AG08395 (cell line): Measurements from ENCODE around the gene HNRNPH1.
"Not testable (repeated sequence)": the region's sequence is repeated elsewhere in the genome, so short reads cannot be mapped to it uniquely, and the experiment has no call there.

ENCODE experiments used
- DNase-seq: peaks from one replicate; pipeline ENCODE4 v3.0.0; 2012; ENCODE audit warnings: mixed read lengths, low spot score

Gene HNRNPH1

GRCh38 chr5:179623003-179623905 lies at the start of gene HNRNPH1:
HNRNPH1 (minus strand) TSS chr5:179623671; CDS start chr5:179623133, 538 bp downstream.
- DNase-seq: peak; percentile 100

DNA sequence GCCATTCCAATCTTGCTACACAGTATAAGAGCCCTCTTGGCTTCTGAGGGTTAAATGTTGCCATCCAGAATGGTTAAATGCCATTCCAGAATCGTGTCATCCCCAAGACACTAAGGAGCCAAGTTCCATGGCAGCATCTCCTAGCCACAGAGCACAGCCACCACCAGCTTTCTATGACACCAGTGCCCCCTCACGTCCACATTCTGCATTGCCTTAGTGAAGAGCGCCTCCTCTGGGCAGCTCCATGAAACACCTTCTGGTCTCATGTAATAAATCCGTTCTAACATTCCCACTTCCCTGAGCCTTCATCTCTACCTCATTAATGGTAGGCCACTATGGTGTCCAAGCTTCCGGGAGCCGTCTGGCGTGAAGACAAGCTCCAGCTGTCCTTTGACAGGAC lies 44.9 kb upstream of the HNRNPH1 start:
- DNase-seq: peak; percentile 69

DNA sequence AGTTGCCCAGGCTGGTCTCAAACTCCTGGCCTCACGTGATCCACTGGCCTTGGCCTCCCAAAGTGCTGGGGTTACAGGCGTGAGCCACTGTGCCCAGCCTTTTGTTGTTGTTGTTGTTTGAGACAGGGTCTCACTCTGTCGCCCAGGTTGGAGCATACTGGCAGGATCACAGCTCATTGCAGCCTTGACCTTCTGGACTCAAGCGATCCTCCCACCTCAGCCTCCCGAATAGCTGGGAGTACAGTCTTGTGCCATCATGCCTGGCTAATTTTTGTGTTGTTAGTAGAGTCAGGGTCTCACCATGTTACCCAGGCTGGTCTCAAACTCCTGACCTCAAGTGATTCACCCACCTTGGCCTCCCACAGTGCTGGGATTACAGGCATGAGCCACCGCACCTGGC lies 38.2 kb upstream of the HNRNPH1 start:
- not testable (repeated sequence) for DNase-seq

- peak; percentile 37 for DNase-seq
Observed at GRCh38 chr5:179658179-179658856, 34.8 kb upstream of the HNRNPH1 start.

DNA sequence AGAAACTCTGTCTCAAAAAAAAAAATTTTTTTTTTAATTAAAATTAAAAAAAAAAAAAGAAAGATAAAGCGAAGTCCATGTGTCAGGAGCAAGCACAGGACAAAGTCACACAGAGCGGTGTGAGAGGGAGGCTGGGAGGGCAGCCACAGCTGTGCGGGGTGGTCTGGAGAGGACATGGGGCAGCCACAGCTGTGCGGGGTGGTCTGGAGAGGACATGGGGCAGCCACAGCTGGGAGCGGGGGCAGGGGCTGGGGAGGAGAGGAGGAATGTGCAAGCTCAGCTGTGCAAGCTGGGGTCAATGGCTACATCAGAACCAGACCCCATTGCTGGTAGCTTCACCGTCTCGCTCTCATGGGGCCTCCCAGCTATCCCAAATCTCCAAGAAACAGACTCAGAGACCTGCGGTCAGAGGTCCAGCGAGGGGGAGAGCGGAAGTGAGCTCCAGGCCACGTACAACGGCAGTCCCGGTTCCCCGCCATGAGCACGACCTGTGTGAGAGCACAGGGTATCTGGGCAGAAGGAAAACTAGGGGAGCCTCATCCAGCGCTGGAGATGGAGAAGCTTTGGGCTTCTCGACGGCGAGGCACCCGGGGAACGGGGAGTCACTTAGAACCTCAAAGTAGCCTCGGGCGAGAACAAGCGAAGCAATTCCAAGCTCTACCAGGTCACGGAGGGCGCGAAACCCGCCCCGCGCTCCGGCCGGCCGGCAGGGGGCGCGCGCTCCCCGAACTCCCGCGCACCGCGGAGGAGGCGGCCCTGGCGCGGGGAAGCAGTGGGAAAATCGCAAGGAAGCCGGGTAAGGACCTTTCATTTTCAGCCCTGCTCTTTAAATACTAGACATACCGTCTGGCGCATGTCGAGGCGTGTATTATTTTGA lies 34.1 kb upstream of the HNRNPH1 start:
- not testable (repeated sequence) for DNase-seq

GRCh38 chr5:179653135-179653534 lies 29.7 kb upstream of the HNRNPH1 start:
- not testable (repeated sequence) for DNase-seq

DNA sequence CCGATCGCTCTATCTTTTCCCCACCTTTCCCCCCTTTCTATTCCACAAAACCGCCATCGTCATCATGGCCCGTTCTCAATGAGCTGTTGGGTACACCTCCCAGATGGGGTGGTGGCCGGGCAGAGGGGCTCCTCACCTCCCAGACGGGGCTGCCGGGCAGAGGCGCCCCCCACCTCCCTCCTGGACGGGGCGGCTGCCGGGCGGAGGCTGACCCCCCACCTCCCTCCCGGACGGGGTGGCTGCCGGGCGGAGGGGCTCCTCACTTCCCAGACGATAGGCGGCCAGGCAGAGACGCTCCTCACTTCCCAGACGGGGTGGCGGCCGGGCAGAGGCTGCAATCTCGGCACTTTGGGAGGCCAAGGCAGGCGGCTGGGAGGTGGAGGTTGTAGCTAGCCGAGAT lies 26.8 kb upstream of the HNRNPH1 start:
- not testable (repeated sequence) for DNase-seq

DNA sequence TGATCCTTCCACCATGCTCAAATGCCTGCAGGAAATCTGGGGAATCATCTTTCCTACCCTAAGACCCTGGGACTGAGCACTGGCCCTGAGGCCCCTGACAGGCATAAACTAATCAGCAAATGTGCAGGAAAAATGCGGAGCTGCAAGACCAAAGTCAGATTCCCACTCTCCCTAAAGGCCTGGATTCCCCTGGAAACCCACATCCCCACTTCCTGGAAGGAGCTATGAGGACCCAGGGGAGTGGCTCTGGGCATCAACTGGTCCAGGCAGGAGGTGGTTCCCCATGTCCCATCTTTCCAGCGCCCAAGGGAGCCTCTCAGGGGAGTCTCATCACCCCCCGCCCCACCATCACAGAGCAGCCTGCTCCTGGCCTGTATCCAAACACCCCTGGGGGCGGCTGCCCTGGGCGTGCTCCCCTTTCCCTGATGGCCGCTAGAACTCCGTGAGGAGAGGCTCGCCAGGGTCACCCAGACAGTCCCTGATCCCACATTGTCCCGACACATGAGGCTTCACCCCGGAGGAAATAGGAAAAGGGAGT lies 25.8 kb upstream of the HNRNPH1 start:
- not testable (repeated sequence) for DNase-seq

DNA sequence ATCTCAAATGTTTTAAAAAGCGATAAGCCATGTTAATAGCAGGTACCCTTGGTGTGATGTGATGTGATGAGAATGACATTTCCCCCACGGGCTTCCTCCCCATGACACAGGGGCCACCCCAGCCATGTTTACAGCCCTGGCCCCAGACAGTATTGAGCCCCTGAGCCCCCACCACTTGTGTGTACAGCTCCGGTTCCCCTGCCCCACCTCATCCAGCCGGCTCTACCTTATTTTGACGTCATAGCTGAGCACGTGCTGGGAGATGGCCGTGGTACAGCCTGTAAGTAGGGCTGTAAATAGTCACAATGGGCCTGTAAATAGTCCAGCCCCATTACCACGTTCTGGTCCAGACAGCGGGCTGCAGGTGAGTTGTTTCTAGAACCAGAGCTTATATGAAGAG lies 24.9 kb upstream of the HNRNPH1 start:
- DNase-seq: no peak

- DNase-seq: not testable (repeated sequence)
Observed at GRCh38 chr5:179644766-179645165, 21.3 kb upstream of the HNRNPH1 start.

DNA sequence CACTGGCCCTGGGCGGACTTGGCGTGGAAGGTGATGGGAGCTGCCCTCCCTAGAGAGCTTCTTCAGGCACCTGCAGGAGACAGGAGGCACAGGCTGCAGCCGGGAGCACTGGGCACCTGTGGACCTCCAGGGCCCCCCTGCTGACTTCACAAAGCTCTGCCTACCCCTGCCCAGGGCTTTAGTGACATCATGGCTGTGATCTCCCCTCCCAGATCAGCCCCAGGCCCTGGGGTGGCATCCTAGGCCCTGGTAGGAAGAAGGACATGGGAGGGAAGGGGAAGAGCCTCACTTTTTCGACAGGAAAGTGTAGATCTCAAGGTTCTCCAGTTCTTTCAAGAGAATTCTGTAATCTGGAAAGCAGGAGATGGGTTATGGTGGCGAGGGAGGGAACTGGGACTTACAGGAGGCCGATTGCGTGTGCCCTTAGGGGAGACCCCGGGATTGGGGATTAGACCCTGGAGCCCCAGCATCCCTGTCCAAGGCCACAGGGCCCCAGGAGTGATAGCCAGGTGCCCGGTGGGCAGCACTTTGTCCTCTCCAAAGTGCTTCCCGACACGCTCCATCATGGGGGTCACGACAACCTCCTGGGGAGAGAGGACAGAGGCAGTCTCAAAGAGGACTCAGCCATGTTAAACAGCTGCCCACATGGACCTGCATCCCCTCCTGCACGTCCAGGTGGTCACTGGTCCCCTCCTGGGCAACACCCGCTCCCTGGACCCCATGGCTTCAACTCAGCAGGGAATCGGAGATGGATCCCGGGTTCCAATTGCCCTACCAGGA lies 19.9 kb upstream of the HNRNPH1 start:
- not testable (repeated sequence) for DNase-seq

GRCh38 chr5:179642626-179643025 lies 19.2 kb upstream of the HNRNPH1 start:
- DNase-seq: not testable (repeated sequence)

GRCh38 chr5:179641745-179642144 lies 18.3 kb upstream of the HNRNPH1 start:
- not testable (repeated sequence) for DNase-seq

DNA sequence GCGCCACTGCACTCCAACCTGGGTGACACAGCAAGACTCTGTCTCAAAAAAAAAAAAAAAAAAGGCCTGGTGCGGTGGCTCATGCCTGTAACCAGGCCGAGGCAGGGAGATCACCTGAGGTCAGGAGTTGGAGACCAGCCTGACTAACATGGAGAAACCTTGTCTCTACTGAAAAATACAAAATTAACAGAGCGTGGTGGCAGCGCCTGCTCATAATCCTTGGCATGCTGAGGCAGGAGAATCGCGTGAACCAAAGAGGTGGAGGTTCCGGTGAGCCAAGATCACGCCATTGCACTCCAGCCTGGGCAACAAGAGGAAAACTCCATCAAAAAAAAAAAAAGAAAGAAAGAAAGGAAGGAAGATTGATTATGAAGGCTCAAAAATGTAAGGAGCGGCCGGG lies 15.8 kb upstream of the HNRNPH1 start:
- DNase-seq: not testable (repeated sequence)

DNA sequence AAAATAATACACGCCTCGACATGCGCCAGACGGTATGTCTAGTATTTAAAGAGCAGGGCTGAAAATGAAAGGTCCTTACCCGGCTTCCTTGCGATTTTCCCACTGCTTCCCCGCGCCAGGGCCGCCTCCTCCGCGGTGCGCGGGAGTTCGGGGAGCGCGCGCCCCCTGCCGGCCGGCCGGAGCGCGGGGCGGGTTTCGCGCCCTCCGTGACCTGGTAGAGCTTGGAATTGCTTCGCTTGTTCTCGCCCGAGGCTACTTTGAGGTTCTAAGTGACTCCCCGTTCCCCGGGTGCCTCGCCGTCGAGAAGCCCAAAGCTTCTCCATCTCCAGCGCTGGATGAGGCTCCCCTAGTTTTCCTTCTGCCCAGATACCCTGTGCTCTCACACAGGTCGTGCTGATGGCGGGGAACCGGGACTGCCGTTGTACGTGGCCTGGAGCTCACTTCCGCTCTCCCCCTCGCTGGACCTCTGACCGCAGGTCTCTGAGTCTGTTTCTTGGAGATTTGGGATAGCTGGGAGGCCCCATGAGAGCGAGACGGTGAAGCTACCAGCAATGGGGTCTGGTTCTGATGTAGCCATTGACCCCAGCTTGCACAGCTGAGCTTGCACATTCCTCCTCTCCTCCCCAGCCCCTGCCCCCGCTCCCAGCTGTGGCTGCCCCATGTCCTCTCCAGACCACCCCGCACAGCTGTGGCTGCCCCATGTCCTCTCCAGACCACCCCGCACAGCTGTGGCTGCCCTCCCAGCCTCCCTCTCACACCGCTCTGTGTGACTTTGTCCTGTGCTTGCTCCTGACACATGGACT lies 11.1 kb upstream of the HNRNPH1 start:
- not testable (repeated sequence) for DNase-seq

DNA sequence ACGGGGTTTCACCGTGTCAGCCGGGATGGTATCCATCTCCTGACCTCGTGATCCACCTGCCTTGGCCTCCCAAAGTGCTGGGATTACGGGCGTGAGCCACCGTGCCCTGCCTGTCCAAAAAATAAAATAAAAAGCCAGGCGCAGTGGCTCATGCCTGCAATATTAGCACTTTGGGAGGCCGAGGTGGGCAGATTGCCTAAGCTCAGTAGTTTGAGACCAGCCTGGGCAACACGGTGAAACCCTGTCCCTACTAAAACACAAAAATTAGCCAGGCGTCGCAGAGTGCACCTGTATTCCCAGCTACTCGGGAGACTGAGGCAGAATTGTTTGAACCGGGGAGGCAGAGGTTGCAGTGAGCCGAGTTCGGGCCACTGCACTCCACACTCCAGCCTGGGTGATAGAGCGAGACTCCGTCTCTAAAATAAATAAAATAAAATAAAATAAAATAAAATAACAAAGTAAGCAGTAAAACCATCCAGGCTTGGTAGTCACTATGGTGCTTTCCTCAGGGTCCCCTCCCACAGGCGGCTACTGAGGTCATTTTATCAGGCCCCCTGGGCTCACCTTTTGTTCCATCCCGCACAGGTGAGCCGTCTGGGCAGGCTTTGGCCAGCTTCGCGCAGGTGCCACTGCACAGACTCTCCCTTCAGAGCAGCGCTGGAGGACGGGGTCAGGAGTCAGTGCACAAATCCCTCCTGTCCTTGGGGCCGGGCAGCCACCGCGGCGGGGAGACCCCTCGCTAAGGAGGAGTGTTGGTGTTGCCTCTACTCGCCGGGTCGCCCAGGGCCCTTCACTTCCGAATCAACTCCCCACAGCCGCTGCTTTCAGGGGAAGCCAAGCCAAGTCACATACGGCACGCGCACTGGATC lies 10.3 kb upstream of the HNRNPH1 start:
- not testable (repeated sequence) for DNase-seq

DNA sequence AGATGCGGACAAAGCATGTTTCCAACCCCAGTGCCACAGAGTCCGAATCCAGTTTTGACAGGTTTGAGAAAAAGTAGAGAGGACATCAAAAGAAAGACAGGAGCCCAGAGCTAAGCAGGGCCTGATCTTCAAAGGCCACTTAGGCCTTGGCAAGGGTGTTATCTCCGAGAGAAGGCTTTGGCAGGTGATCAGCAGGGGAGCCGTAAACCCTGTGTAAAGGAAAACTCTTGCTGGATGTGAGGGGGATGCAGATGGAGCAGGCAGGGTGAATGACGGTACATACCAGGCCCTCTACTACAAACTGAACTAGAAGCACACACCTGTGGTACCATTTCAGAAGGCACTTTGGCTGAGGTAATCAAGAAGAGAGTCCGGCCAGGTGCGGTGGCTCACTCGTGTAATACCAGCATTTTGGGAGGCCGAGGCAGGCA lies 1.4 kb upstream of the HNRNPH1 start:
- DNase-seq: no peak

GRCh38 chr5:179623906-179624741 lies 653 bp upstream of the HNRNPH1 start:
- peak; percentile 90 for DNase-seq
